Right lung (tissue), 5 donors: Measurements from ENCODE around the gene ARFGEF2. TPM values are rescaled to one million over a fixed set of nuclear protein-coding genes. Genes with fewer than 3 reads are reported as not detected.
"Not testable (repeated sequence)": the region's sequence is repeated elsewhere in the genome, so short reads cannot be mapped to it uniquely, and the experiment has no call there.

ENCODE experiments used
- DNase-seq, 2 donors: peaks; one replicate each; pipeline ENCODE4 v3.0.0-alpha.2; 2013
- polyA plus RNA-seq, 5 donors: library from polyadenylated mRNA; unstranded; fragments of 120-200 nt; gene quantifications; one replicate each; pipeline versions ENCODE4 v1.2.1 to v1.2.3, GENCODE V29; 2013; ENCODE audit warnings: inconsistent platforms in 1 of 5, low replicate concordance in 1 of 5; ENCODE audit not compliant: insufficient read length in 5 of 5, insufficient read depth in 1 of 5

ARFGEF2 gene
- polyA plus RNA-seq, 5 donors: 15.1 to 24.3 (median 21.3) TPM

GRCh38 chr20:48999890-49000870 is 78.7 kb downstream of the ARFGEF2 start:
- no peak for DNase-seq

- DNase-seq: no peak
Observed at GRCh38 chr20:49001741-49002140, 80.2 kb downstream of the ARFGEF2 start.

DNA sequence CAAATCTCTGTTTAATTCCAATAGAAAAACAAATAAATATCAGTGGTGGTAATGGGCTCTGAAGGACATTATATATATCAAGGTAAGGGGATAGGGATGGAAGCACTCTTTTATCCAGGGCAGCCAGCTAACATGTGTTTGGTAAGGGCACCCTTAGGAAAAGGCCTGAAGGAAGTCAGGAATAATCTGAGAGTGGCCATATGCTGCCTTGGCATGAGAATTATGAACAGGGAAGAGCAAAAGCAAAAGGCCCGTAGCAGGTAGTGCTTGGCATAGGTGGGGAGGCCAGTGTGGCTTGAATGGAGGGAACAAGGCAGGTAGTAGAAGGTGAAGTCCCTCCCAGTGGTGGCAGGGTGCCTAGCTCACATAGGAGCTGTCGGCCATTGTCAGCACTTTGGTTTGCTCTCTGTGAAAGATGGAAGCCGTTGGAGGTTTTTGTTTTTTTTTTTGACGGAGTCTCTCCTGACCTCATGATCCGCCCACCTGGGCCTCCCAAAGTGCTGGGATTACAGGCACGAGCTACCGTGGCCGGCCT is 85.0 kb downstream of the ARFGEF2 start:
- DNase-seq: no peak

DNA sequence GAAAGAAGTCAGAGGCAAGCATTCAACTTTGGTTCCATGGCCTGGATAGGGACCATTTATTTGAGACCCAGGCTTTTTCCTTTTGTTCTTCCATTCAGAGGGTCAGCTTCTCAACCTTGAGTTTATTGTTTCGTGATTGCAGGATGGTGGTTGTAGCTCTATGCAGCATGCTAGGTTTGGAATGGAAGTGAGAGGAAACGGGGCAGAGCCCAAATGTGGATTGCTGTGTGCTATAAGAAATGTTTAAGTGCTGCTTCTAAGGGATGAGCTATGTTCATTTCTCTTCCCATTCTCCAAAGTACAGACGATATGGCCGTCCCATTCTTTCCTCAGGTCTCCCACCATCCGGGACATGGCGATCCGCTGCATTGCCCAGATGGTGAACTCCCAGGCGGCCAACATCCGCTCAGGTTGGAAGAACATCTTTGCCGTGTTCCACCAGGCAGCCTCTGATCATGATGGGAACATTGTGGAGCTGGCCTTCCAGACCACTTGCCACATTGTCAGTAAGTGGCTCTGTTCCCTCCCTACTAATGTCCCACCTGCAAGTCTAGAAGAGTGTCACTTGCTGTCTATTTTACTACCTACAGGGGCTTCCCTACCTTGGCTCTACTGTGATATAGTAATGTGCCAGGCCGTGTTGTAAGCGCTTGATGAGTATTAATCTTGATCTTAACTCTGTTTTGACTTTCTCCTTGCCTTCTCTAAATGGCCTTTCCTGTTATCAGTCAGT is 88.6 kb downstream of the ARFGEF2 start:
- no peak for DNase-seq

DNA sequence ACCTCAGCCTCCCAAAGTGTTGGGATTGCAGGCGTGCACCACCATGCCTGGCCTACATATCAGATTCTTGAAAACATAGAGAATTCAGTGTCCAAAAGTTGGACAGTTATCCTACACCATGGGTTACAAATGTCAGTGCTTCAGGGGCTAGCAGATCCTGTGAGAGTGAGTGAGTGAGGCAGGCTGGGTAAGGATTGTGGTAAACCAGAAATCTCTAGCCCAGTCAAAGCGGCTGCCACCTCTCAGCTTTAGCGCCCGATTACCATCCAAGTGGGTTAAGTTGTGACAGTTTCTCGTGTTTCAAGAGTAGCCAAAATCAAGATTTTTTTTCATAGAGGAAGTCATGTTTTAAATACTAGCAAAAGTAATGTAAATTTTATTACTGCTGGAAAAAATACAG is 102.7 kb downstream of the ARFGEF2 start:
- no peak for DNase-seq

- DNase-seq: not testable (repeated sequence)
Observed at GRCh38 chr20:49028177-49028576, 106.7 kb downstream of the ARFGEF2 start.

GRCh38 chr20:49028684-49029083 is 107.2 kb downstream of the ARFGEF2 start:
- no peak for DNase-seq

GRCh38 chr20:49029203-49029602 is 107.7 kb downstream of the ARFGEF2 start:
- no peak for DNase-seq

- no peak for DNase-seq
Observed at GRCh38 chr20:49030954-49031619, 109.6 kb downstream of the ARFGEF2 start.

- no peak for DNase-seq
Observed at GRCh38 chr20:49032455-49032854, 110.9 kb downstream of the ARFGEF2 start.

DNA sequence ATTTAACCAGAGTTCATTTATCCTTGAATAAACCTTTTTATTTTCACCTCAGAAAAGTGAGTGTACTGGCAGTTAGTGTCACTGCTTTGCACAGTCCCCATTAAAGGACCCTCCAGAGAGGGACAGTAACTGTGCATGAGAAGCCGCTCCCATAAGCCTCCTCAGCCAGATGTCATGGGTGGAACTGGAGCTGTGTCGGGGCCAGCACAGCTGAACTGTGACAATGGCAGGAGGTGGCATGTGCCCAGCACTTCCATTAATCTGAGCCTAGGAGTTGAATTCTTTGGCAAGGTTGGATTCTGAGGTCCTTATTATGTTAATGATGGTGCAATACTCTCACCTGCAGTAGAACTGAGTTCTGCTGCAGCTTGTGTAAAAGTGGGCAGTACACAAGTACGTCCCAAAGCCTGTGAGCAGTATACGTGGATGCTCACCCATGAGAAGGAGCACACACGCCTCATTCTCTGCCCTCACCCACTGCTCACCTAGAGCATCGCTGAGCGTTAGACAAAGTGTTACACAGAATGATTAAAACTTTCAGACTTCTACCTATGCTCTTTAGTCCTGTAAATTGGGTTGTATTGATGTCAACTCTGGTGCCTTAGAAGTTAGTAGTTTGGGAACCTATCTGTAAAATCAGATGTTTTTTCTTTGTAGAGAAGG is 112.7 kb downstream of the ARFGEF2 start:
- DNase-seq: no peak

GRCh38 chr20:49037962-49038387 is 116.5 kb downstream of the ARFGEF2 start:
- no peak for DNase-seq

DNA sequence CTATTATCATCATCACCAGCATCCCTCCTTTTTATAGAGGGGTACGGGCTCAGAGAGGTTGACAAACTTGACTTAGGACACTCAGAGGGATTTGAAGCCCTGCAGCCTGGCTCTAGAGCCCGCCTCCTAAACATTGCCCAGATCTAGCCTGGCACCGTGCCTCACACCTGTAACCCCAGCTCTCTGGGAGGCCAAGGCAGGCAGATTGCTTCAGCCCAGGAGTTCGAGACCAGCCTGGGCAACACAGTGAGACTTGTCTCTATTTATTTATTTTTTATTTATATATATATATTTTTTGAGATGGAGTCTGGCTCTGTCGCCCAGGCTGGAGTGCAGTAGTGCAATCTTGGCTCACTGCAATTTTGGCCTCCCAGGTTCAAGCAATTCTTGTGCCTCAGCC is 118.3 kb downstream of the ARFGEF2 start:
- DNase-seq: no peak

- DNase-seq: no peak
Observed at GRCh38 chr20:49043000-49043399, 121.5 kb downstream of the ARFGEF2 start.

DNA sequence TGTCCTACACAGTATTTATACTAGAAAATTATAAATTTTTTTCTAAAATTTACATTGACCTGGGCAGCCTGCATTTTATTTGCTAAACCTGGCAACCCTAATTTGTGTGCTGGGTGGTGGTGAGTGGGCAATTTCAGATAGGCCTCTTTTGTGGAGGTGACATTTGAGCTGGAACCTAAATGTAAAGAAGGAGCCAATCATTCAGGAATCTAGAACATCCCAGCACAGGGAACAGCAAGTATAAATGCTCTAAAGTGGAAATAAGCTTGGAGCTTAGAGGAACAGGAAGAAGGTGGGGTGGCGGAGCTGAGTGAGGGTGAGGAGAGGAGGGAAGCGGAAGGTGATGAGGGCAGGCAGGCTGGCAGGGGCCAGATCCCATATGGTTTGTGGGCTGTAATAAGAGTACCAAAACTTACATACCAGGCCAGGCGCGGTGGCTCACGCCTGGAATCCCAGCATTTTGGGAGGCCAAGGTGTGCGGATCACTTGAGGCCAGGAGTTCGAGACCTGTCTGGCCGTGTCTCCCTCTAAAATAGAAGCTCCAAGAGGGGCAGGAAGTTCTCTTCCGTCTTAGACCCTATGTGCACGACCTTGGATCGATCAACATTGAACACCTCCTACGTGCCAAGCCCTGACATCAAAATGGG is 124.1 kb downstream of the ARFGEF2 start:
- DNase-seq: peak; percentile 3 to 20

DNA sequence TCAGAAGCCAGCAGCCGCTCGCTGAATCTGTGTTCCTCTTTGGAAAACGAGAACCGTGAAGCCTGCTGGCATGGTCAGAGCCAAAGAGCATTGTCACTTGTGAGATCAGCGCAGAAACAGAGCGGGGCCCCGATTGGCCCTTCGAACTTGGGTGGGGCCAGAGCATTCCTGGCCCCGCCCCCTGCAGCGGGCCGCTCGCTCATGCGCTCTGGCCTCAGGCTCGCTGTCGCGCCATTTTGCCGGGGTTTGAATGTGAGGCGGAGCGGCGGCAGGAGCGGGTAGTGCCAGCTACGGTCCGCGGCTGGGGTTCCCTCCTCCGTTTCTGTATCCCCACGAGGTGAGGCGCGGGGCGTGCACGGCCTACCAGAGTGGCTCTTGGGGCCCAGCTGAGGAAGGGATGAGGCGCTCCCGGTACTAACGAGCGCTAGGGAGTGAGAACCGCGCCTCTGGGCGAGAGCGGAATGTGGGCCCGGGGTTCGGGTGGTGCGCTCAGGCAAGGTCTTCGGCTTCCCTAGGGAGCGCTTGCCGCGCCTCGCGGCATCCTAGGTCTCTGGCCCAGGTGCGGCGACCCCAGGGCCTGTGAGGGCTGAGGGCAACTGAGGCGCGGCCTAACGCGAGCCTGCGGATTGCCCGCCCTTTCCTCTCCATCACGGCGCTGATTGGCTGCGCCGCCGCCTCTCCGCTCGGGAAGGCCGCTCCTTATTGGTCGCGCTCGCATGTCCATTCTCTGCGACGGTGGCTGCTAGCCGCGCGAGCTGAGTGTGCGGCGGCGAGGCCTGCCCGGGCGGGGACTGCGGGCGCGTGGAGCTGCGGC is 124.8 kb downstream of the ARFGEF2 start, which contains the start of gene CSE1L:
TSS of gene CSE1L (plus strand) at position 226 of the 814 bp plus-strand sequence. CDS start 12,152 bp downstream, outside the sequence.
- peak; percentile 95 to 96 for DNase-seq

DNA sequence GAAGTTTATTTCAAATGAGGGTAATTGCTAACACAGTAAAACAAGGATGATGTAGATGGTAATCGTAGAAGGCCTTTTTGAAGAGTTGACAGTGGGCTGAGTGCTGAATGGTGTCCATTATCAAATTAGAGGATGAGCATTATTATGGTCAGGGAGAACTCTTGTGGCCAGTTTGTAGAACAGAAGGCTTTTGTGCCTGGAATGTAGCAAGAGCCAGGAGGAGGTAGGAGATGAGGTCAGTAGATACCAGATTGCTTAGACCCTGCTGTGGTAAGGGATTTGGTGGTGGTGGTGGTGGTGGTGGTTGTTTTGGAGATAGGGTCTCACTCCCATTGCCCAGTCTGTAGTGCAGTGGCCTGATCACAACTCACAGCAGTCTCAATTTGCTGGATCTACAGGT is 130.8 kb downstream of the ARFGEF2 start:
- no peak for DNase-seq

DNA sequence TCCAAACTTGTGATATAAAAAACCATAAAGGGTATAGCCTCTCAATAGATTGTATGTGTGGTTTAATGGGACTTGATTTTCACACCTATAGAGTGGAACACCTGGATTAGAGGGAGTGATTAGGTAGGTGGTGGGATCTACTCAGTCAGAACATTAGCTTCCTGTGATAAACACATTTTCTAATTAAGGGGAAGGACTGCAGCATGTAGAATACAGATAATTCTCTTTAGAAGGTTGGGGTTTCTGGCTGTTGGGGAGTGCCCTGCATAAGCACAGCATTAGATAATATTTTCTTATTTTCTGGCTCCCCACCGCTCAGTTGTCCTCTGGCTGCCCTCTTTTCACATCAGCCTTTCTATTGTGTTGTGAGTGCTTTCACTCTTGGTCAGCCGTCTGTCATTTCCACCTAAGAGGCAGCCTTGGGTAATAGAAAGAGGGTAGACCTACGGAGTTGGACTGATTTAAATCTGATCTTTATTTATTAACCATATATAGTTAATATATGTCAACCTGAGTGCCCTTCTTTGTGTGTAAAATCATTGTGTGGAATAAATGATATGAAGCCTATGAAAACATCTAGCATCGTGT is 132.6 kb downstream of the ARFGEF2 start:
- DNase-seq: no peak

DNA sequence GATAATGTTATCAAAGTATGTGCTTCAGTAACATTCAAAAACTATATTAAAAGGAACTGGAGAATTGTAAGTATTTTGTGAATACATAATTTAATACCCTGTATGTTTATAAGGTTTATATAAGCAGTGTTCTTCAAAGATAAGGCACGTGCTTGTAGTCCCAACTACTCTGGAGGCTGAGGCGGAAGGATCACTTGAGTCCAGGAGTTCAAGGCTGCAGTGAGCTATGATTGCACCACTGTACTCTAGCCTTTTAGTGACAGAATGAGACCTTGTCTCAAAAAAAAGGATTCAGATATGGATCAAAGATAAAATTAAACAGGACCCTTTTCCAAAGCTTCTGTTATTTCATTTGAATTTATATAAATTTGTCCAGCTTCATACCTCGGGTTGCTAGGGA is 141.8 kb downstream of the ARFGEF2 start:
- DNase-seq: no peak
